ENCODE data around the gene ABCA7.

ABCA7 gene

DNA sequence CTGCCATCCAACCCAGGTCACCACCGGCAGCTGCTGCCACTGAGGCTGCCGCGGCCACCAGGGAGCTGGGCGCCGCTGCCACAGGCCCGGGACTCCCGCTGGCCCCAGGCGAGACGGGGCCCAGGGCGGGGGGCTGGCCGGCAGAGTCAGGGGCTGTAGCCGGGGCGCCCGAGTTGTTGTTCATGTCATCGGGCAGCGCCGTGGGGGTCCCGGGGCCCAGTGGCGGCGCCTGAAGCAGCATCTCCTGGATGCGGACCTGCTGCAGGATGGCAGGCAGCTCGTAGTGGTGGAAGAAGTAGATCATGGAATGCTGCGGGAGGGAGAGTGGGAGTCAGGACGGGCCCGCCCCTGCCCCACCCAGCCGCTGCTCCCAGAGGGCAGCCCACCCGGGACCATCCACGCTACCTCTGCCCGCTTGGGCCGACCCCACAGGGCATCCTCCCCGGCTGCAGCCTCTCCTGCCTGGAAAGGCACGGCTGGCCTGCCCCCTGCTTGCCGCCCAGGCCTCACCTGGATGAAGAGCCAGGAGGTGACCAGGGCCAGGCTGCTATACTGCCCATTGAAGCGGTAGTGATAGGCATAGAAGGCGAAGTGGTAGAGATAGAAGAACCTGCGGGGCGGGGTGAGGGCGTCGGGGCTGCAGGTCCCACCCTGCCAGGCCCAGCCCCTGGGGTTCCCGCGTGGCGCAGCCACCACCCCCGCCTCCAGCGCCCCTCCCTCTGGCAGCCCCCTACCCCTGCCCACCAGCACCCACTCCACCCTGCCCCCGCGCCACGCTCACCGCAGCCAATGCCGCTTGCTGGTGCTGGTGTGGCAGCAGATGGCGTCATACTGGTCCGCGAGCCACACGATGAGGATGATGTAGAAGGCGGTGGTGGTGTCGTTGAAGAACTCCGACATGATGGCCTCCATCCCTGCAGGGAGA, 29.1 kb upstream of the ABCA7 start:
- no peak for DNase-seq (ENCODE audit: extremely low read depth, low read depth)
- TF ChIP-seq, protein P1, sequence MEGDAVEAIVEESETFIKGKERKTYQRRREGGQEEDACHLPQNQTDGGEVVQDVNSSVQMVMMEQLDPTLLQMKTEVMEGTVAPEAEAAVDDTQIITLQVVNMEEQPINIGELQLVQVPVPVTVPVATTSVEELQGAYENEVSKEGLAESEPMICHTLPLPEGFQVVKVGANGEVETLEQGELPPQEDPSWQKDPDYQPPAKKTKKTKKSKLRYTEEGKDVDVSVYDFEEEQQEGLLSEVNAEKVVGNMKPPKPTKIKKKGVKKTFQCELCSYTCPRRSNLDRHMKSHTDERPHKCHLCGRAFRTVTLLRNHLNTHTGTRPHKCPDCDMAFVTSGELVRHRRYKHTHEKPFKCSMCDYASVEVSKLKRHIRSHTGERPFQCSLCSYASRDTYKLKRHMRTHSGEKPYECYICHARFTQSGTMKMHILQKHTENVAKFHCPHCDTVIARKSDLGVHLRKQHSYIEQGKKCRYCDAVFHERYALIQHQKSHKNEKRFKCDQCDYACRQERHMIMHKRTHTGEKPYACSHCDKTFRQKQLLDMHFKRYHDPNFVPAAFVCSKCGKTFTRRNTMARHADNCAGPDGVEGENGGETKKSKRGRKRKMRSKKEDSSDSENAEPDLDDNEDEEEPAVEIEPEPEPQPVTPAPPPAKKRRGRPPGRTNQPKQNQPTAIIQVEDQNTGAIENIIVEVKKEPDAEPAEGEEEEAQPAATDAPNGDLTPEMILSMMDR (IDR thresholded peaks at IDR 0.05; ENCODE audit: low read depth, low read length): no peak

DNA sequence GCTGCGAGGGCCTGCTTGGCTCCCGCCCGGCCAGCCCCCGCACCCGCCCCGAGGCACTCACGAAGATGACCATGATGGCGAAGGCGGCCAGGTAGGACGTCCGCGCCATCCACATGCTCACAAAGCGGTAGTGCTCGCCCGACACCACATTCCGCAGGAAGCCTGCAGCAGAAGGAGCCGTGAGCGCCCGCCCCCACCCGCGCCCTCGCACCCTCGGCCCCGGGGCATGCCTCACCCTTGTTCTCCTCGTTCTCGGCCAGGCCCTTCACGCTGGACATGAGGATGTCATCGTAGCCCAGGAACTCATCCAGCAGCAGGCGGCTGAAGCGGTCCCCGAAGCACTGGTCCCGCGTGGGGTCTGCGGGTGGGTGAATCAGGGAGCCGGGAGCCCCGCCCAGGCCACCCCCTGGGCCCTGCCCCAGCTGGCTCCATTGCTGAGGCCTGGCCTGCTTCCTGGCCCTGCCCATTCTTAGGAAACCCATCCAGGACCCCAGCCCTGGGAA, 28.0 kb upstream of the ABCA7 start:
- DNase-seq (ENCODE audit: extremely low read depth, low read depth): no peak
- TF ChIP-seq, protein P1 (IDR thresholded peaks at IDR 0.05; ENCODE audit: low read depth, low read length): no peak

DNA sequence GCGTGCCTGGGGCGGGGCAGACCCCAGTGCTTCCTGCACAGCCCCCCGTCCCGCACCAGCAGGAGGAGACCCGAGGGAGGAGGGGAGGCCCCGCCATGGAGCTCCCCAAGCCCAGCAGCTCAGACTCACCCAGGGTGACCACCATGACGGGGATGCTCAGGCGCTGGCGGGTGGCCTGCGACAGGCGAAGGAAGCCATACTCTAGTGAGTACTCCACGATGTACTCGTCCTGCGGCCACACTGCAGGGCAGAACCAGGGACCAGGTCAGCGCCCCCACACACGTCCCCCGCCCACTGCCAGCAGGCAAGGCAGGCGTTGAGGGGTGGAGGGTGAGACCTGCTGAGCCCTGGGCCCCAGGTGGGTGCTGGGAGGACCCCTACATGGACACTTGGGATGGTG, 27.6 kb upstream of the ABCA7 start:
- no peak for DNase-seq (ENCODE audit: extremely low read depth, low read depth)
- TF ChIP-seq, protein P1 (IDR thresholded peaks at IDR 0.05; ENCODE audit: low read depth, low read length): no peak

DNA sequence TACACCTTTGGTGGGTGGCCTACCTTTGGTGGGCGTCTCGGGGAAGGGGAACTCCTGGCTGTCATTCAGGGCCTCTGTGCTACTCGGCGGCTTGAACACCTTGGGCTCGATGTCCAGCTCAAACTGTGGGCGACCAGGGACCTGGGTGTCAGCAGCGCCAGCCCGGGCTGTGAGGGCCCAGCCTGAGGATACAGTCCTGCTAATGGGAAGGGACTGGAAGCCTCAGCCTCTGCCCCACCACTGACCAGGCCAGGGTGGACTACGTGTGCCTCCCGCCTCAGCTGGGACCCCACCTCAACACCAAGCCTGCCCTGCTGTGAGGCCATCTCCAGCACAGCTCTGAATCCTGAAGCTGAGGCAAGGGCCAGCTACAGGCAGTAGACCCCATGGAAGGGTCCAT, 26.7 kb upstream of the ABCA7 start:
- TF ChIP-seq, protein P1 (IDR thresholded peaks at IDR 0.05; ENCODE audit: low read depth, low read length): no peak
- no peak for DNase-seq (ENCODE audit: extremely low read depth, low read depth)

DNA sequence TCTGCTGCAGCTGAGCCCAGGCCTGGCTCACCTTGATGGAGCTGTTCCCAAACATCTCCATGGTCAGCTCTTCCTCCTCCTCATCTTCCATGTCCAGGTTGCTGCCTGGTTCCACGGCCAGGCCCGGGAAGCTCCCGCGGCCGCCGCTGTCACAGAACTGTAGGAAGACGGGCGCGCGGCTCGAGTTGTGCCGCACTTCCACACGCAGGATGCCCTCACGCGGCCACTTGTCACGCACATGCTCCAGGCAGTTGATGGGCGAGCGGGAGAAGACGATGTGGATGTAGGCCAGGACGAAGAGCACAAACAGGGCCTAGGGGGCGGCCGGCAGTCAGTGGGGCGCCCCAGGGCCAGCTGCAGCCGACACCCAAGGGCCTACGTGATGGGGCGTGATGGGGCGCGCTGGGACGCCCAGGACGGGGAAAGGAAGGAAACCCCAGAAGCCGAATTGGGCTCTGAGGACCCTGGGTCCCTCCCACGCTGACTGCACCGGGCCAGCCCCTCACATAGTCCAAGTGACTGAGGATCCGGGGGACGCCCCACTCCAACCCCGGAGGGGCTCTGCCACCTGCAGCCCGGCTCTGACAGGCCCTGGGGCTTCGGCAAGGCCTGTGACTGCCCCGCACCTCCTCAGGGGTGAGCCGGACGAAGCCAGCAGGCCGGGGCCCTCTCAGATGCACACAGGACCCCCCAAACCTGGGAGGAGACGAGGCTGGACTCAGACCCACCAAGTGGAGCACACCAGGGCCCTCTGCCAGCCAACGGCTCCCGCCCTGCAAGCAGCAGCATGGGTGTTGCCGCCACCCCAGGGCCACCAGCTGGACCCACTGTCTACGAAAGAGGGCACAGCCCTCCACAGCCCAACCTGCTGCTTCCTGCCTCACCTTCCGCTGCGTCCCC, 25.5 kb upstream of the ABCA7 start:
- TF ChIP-seq, protein P1 (IDR thresholded peaks at IDR 0.05; ENCODE audit: low read depth, low read length): no peak
- DNase-seq (ENCODE audit: extremely low read depth, low read depth): no peak

DNA sequence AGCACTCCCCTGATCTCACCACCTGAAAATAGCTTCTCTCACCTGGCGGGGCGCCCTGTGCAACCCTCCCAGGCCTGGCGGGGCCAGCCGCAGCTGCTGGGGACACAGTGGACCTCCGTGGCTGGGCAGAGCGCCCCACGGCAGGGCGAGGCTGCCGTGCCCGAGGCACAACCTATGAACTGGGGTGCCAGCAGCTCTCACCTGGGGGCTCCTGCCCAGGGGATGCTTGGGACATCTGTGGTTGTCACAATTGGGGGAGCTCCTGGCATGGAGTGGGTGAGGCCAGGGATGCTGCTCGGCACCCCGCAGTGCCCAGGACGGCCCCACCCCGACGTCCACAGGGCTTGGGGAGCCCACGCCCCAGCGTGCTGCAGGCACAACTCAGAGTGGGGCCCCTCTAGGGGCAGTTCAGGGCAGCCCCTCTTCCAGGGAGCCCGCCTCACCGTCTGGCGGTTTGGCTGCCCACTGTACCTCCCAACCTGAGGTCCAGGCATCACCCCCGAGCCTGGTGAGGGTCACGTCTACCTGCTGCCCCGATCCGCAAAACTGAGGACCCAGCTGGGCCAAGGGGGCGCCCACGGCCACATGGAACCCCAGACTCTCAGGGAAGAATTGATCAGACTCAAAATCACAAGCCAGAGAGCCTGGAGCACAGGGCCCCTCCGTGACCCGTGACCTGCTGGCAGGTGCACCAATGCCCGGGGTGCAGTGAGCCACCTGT, 24.7 kb upstream of the ABCA7 start:
- TF ChIP-seq, protein P1 (IDR thresholded peaks at IDR 0.05; ENCODE audit: low read depth, low read length): no peak

More for the DNA sequence above, 24.7 kb upstream of the ABCA7 start:
- DNase-seq (ENCODE audit: extremely low read depth, low read depth): no peak

Data from AG09319 (cell line).